Fibroblast of lung (primary cell): ENCODE measurements around the gene APBB1IP. TPM values are rescaled to one million over a fixed set of nuclear protein-coding genes. Genes with fewer than 3 reads are reported as not detected.
A peak's percentile ranks its signal among the peaks of the same experiment; 100 is the strongest.

Source experiments
- DNase-seq, 2 donors: peaks; one replicate each; pipeline versions ENCODE4 v3.0.0 to v3.0.0-alpha.2; 2010; ENCODE audit warnings: low read depth in 2 of 2
- H2AFZ ChIP-seq: 2 replicates; pipeline ENCODE4 v1.5.1; 2012; ENCODE audit warnings: low read length, control low read depth, inconsistent platforms
- H3K27ac ChIP-seq: 2 replicates; pipeline ENCODE4 v1.5.1; 2011; ENCODE audit warnings: low read length, control low read depth; ENCODE audit not compliant: insufficient read depth
- H3K27me3 ChIP-seq: 2 replicates; pipeline ENCODE4 v1.5.1; 2011; ENCODE audit warnings: mild to moderate bottlenecking, low read length; ENCODE audit not compliant: control insufficient read depth, insufficient read depth
- H3K36me3 ChIP-seq: 2 replicates; pipeline ENCODE4 v1.5.1; 2011; ENCODE audit warnings: low read length; ENCODE audit not compliant: control insufficient read depth, insufficient read depth
- H3K4me1 ChIP-seq: 2 replicates; pipeline ENCODE4 v1.5.1; 2011; ENCODE audit warnings: low read length; ENCODE audit not compliant: control insufficient read depth, insufficient read depth; ENCODE audit errors: extremely low read depth
- H3K4me2 ChIP-seq: 2 replicates; pipeline ENCODE4 v1.5.1; 2011; ENCODE audit warnings: low read length, control low read depth; ENCODE audit not compliant: insufficient read depth; ENCODE audit errors: extremely low read depth
- H3K4me3 ChIP-seq, 4 experiments: fragments of 200-600 bp in 1 of 4; sonication (generic) in 1 of 4; replicated peaks in 1 of 4; 2 replicates each; pipeline ENCODE4 v1.5.1; 2011 to 2016; ENCODE audit warnings: low read length in 4 of 4, low read depth in 3 of 4, mild to moderate bottlenecking in 3 of 4, control low read depth in 2 of 4, inconsistent platforms in 1 of 4, mixed read lengths in 1 of 4; ENCODE audit not compliant: insufficient read depth in 1 of 4; ENCODE audit errors: control extremely low read depth in 1 of 4
- H3K79me2 ChIP-seq: 2 replicates; pipeline ENCODE4 v1.5.1; 2012; ENCODE audit warnings: mild to moderate bottlenecking, low read length, inconsistent platforms; ENCODE audit not compliant: control insufficient read depth, insufficient read depth
- H3K9ac ChIP-seq: 2 replicates; pipeline ENCODE4 v1.5.1; 2011; ENCODE audit warnings: mild to moderate bottlenecking, low read length, control low read depth; ENCODE audit not compliant: insufficient read depth
- H3K9me3 ChIP-seq: 2 replicates; pipeline ENCODE4 v1.5.1; 2012; ENCODE audit warnings: low read depth, low read length; ENCODE audit not compliant: control insufficient read depth, insufficient read depth
- H4K20me1 ChIP-seq: 2 replicates; pipeline ENCODE4 v1.5.1; 2011; ENCODE audit warnings: low read length; ENCODE audit not compliant: control insufficient read depth, insufficient read depth; ENCODE audit errors: extremely low read depth
- CTCF ChIP-seq, 2 donors: IDR thresholded peaks in 1 of 2; conservative IDR thresholded peaks in 1 of 2; 1 replicate in 1 of 2; 2 replicates in 1 of 2; pipeline ENCODE4 v1.5.1; 2011 to 2012; ENCODE audit warnings: low read length in 2 of 2, control low read depth in 1 of 2, inconsistent platforms in 1 of 2, low read depth in 1 of 2, mild to moderate bottlenecking in 1 of 2
- EZH2 ChIP-seq: IDR thresholded peaks from 2 replicates; pipeline ENCODE4 v1.5.1; 2012; ENCODE audit warnings: low read length, control low read depth, mild to moderate bottlenecking; ENCODE audit errors: missing control alignments
- polyA plus RNA-seq, 2 donors: library from polyadenylated mRNA; depleted of rRNA in 1 of 2; stranded (reverse) in 1 of 2; unstranded in 1 of 2; fragments of >200 nt; gene quantifications; 2 replicates each; pipeline ENCODE4 v1.2.1, GENCODE V29; 2011 to 2012; ENCODE audit warnings: missing spikeins in 1 of 2
- total RNA-seq: library from RNA; depleted of rRNA; stranded (reverse); fragments of >200 nt; gene quantifications from 2 replicates; pipeline ENCODE4 v1.2.1, GENCODE V29; 2014

APBB1IP gene
- total and polyA plus RNA-seq, 2 donors (not counting 1 experiment from before 2014, with no cell fraction given) = 1.5 TPM

DNA sequence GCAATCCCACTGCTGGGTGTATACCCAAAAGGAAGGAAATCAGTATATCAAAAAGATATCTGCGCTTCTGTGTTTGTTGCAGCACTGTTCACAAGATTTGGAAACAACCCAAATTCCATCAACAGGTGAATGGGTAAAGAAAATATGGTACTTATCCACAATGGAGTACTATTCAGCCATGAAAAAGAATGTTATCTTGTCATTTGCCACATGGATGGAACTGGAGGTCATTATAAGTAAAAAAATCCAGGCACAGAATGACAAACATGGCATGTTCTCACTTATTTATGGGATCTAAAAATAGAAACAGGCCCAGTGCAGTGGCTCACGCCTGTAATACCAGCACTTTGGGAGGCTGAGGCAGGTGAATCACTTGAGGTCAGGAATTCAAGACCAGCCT is 15.7 kb downstream of the APBB1IP start:
- TF ChIP-seq CTCF (conservative IDR thresholded peaks at IDR 0.05 in 1 of 2, IDR thresholded peaks at IDR 0.05 in 1 of 2; ENCODE audit: low read depth in 1 of 2, low read length in 2 of 2) = no peak
- TF ChIP-seq EZH2 = no peak

GRCh38 chr10:26454891-26455290 is 16.8 kb downstream of the APBB1IP start:
- no peak for DNase-seq
- Histone ChIP-seq H3K79me2 (no peaks in the 10 kb centered on the region), H4K20me1 (no peaks in the 10 kb centered on the region), H3K9me3 (no peaks in the 10 kb centered on the region), H3K4me1 (no peaks in the 10 kb centered on the region), H3K4me2 (no peak overlapping the region), H2AFZ (no peak overlapping the region), H3K27me3 (no peaks in the 10 kb centered on the region), H3K36me3 (no peaks in the 10 kb centered on the region), H3K27ac (no peak overlapping the region), H3K9ac (no peak overlapping the region), H3K4me3 (no peak overlapping the region)
- TF ChIP-seq EZH2 = no peak
- TF ChIP-seq CTCF (conservative IDR thresholded peaks at IDR 0.05 in 1 of 2, IDR thresholded peaks at IDR 0.05 in 1 of 2; ENCODE audit: low read depth in 1 of 2, low read length in 2 of 2) = no peak

More for the DNA sequence above, 15.7 kb downstream of the APBB1IP start:
- H3K79me2 ChIP-seq = no peaks in the 10 kb centered on the region
- no peak overlapping the region for H3K4me2 ChIP-seq
- no peaks in the 10 kb centered on the region for H3K9me3 ChIP-seq
- no peak overlapping the region for H3K27ac ChIP-seq
- H3K36me3 ChIP-seq = no peaks in the 10 kb centered on the region
- no peaks in the 10 kb centered on the region for H3K27me3 ChIP-seq
- H3K9ac ChIP-seq = no peak overlapping the region
- no peak overlapping the region for H2AFZ ChIP-seq
- H3K4me1 ChIP-seq = no peaks in the 10 kb centered on the region
- H3K4me3 ChIP-seq = no peak overlapping the region
- DNase-seq = no peak
- H4K20me1 ChIP-seq = no peaks in the 10 kb centered on the region

DNA sequence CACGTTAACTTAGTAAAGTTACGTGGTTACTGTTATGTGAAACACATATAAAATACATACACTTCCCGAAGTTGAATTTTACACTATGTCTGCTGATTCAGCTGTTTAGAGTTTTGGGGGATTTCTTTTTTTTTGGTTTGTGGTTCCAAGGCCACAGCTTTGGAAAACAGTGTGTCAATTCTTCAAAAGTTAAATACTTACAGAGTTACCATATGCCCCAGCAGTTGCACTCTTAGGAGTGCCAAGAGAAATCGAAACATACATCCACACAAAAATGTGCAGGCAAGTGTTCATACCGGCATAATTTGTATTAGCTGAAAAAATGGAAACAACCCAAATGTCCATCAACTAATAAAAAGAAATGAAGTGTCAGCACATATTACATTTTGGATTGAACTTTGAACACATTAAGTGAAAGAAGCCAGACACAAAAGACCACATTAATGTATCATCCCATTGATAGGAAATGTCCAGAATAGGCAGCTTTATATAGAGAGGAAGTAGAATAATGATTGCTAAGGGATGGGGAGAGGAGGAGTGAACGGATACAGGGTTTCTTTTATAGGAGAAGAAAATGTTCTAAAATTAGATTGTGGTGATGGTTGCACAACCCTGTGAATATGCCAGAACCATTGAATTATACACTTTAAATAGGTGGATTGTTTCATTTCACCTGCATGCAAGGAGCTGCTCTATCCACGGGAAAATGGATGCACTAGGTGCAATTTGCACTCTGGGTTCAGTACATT is 17.6 kb downstream of the APBB1IP start:
- H3K4me2 ChIP-seq = no peak overlapping the region
- no peaks in the 10 kb centered on the region for H3K27me3 ChIP-seq
- TF ChIP-seq EZH2 = no peak
- TF ChIP-seq CTCF (conservative IDR thresholded peaks at IDR 0.05 in 1 of 2, IDR thresholded peaks at IDR 0.05 in 1 of 2; ENCODE audit: low read depth in 1 of 2, low read length in 2 of 2) = no peak
- no peaks in the 10 kb centered on the region for H3K36me3 ChIP-seq
- H4K20me1 ChIP-seq = no peaks in the 10 kb centered on the region
- H2AFZ ChIP-seq = no peak overlapping the region
- no peak overlapping the region for H3K4me3 ChIP-seq
- H3K27ac ChIP-seq = no peak overlapping the region
- H3K79me2 ChIP-seq = no peaks in the 10 kb centered on the region
- no peak overlapping the region for H3K9ac ChIP-seq
- no peaks in the 10 kb centered on the region for H3K4me1 ChIP-seq
- peak in 1 of 2 donors; percentile 16 for DNase-seq
- H3K9me3 ChIP-seq = no peaks in the 10 kb centered on the region
